Activated CD8-positive, alpha-beta memory T cell treated with anti-CD3 and anti-CD28 coated beads for 36 hours (primary cell): ENCODE results near the gene BMPR2. TPM values are rescaled to one million over a fixed set of nuclear protein-coding genes. Genes with fewer than 3 reads are reported as not detected.
"Not testable (repeated sequence)": the region's sequence is repeated elsewhere in the genome, so short reads cannot be mapped to it uniquely, and the experiment has no call there.

ENCODE experiments used
- CTCF ChIA-PET: fragments of 350-600 bp; sonication (Branson Sonifier 250); formaldehyde crosslinking; loops from one replicate; lab custom pipeline; 2021; ENCODE audit warnings: antibody characterized with exemption; lab: Charles Lee
- POLR2A ChIA-PET: fragments of 350-600 bp; sonication (Branson Sonifier 250); formaldehyde crosslinking; loops from one replicate; lab custom pipeline; 2021; ENCODE audit warnings: antibody characterized with exemption; lab: Charles Lee
- total RNA-seq, 2 experiments: library from RNA; stranded (reverse); gene quantifications; one replicate each; pipeline ENCODE4 v1.2.3, GENCODE V29; 2021

BMPR2 gene
- total RNA-seq, 2 experiments from 2014 or later = 9.3 to 9.4 TPM

- POLR2A ChIA-PET, CTCF ChIA-PET: not testable (repeated sequence)
Measured at GRCh38 chr2:202503276-202503675, 127.1 kb downstream of the BMPR2 start.

- CTCF ChIA-PET = no interaction called here
- POLR2A ChIA-PET = no interaction called here
Measured at GRCh38 chr2:202508686-202509085, 132.6 kb downstream of the BMPR2 start.

- ChIA-PET CTCF (no interaction called here), POLR2A (no interaction called here)
Measured at GRCh38 chr2:202510911-202511310, 134.8 kb downstream of the BMPR2 start.

DNA sequence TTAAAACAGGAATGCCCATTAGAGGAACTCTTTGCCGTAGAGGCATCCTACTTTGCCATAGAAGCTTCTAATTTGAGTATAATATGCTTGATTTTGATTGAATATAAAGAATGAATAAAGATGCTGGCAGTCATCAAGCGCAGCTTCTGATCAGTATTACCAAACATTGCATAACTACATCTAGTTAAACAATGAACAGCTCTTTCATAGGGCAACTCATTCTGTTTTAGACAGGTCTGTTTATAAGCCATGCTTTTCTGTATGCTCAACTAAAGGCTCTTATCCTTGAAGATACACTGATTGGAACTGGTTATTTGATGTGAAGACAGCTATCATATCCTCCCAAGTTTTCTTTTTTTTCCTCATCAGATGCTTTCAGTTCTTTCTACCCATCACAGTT is 136.0 kb downstream of the BMPR2 start:
- CTCF ChIA-PET = no interaction called here

DNA sequence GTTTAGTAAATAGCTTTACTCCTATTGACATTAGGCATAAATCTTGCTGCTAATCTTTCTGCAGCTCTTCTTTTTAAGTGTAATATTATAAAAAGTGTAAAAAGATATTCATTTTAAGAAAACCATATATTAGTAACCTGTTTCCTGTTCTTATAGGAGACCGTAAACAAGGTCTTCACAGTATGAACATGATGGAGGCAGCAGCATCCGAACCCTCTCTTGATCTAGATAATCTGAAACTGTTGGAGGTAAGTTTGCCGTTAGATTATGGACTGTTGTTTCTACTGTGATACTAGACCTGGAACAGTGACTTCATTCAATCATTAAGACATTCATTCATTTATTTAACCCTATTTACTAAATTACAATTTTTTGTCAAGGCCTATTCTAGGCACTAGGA is 138.6 kb downstream of the BMPR2 start:
- ChIA-PET POLR2A (no interaction called here), CTCF (no interaction called here)

More for the DNA sequence above, 136.0 kb downstream of the BMPR2 start:
- POLR2A ChIA-PET = no interaction called here

GRCh38 chr2:202519453-202519852 is 143.3 kb downstream of the BMPR2 start:
- ChIA-PET POLR2A (no interaction called here), CTCF (no interaction called here)

DNA sequence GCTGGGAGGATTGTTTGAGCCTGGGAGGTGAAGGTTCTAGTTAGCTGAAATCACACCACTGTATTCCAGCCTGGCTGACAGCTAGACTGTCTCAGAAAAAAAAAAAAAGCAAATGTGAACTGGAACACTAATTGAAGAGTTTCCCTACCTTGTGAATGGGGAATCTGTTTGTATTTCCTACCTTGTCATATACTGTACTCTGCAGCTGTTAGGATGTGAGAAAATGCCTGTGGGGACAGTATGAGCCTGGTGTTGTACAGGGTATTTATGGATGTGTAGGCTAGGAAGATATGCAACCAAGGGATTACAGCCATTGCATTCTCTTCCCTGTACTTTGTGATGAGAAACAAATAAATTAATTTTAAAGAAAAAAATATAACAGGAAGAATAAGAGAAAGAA is 145.3 kb downstream of the BMPR2 start:
- CTCF ChIA-PET = no interaction called here

DNA sequence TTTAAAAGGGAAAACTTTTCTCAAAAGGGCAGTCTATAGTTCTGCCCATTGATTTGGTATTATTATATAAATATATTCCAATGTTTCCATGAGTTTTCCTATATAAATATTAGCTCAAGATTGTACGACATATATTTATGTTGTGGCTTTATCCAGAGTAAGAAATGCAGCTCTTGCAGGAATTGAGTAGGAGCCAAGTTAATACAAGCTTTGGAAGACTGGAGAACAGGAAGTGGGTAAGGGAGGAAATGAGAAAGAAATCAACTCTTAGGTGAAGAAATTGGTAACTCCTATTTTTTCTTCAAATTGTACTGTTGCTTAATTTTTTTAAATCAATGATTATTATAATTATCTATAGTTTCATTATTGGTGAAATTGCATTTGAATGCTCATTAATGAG is 153.3 kb downstream of the BMPR2 start:
- CTCF ChIA-PET = no interaction called here
- POLR2A ChIA-PET = no interaction called here

More for the DNA sequence above, 145.3 kb downstream of the BMPR2 start:
- POLR2A ChIA-PET = no interaction called here

GRCh38 chr2:202530038-202530437 is 153.9 kb downstream of the BMPR2 start:
- POLR2A ChIA-PET = no interaction called here

DNA sequence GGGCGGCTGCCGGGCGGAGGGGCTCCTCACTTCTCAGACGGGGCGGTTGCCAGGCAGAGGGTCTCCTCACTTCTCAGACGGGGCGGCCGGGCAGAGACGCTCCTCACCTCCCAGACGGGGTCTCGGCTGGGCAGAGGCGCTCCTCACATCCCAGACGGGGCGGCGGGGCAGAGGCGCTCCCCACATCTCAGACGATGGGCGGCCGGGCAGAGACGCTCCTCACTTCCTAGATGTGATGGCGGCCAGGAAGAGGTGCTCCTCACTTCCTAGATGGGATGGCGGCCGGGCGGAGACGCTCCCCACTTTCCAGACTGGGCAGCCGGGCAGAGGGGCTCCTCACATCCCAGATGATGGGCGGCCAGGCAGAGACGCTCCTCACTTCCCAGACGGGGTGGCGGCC is 159.2 kb downstream of the BMPR2 start:
- POLR2A ChIA-PET, CTCF ChIA-PET: not testable (repeated sequence)

More at GRCh38 chr2:202530038-202530437, 153.9 kb downstream of the BMPR2 start:
- CTCF ChIA-PET = no interaction called here

- POLR2A ChIA-PET = no interaction called here
- CTCF ChIA-PET = interaction anchor here (0.7 kb wide), 1 partner anchor 177 kb away, joined by 3 read pairs; no protein-coding TSS in a partner anchor
Measured at GRCh38 chr2:202541137-202541536, 165.0 kb downstream of the BMPR2 start.

DNA sequence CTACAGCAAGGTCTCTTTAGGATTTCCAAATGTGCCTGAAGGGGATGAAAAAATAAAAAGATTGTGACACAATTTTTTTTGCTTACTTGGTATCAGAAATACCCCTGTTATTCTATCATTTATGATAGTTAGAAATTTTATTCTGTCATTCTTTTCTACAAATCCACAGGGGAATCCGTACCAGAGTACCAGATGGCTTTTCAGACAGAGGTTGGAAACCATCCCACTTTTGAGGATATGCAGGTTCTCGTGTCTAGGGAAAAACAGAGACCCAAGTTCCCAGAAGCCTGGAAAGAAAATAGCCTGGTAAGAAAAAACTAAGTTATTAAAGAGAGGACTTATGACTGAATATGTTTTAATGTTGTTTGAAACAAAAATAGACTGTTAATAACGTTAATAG is 166.0 kb downstream of the BMPR2 start:
- ChIA-PET POLR2A (no interaction called here), CTCF (interaction anchor here (0.7 kb wide), 1 partner anchor 176 kb away, joined by 3 read pairs; no protein-coding TSS in a partner anchor)

DNA sequence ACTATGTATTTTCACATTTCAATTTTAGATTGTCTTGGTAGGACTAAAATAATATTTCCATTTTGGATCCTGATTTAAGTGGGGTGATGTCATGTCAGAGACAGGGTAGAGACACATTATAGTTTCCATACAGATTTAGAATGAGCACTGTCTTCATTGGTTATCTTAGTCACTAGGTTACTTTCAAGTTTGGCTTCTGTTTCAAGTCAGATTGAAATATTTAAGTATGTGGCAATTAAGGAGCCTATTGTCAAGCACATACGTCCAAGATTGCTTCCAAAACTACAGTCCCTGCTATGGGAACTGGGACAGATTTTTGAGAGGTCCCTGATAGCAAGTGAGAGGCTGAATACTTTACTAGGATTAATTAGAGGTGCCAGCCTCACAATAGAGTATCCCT is 169.4 kb downstream of the BMPR2 start:
- ChIA-PET POLR2A (no interaction called here), CTCF (no interaction called here)

DNA sequence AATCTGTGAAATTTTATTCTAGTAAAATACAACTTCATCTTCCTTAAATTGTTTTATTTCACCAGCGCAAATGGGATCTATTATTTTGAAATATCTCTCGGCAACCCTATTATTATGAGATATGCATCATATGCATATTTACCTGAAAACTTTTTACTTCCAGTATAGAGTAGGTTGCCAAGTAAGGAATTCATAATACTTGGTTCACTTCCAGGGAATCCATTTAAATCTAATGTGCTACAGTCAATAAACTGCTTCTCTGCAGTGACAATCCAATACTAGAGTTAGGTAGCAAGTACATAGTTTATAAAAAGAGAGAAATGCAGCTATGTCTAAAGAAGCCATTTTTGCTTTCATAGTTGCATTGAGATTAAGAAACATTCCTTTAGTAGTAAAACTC is 169.8 kb downstream of the BMPR2 start:
- CTCF ChIA-PET = no interaction called here
- POLR2A ChIA-PET = no interaction called here

DNA sequence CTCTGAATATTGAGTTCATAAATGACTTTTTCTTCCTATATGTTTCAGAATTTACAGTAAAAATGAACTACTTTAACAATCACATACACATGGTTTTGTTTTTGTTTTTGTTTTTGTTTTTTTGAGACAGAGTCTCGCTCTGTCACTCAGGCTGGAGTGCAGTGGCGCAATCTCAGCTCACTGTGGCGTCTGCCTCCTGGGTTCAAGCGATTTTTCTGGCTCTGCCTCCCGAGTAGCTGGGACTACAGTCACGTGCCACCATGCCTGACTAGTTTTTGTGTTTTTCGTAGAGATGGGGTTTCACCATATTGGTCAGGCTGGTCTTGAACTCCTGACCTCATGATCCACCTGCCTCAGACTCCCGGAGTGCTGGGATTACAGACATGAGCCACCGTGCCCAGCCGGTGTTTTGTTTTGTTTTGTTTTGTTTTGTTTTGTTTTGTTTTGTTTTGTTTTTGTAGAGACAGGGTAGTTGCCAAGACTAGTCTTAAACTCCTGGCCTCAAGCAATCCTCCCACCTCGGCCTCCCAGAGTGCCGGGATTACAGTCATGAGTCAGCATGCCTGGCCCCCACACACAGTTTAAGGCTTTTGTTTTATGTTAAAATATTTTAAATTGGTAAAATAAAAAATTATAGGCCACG is 170.5 kb downstream of the BMPR2 start:
- POLR2A ChIA-PET, CTCF ChIA-PET: not testable (repeated sequence)

DNA sequence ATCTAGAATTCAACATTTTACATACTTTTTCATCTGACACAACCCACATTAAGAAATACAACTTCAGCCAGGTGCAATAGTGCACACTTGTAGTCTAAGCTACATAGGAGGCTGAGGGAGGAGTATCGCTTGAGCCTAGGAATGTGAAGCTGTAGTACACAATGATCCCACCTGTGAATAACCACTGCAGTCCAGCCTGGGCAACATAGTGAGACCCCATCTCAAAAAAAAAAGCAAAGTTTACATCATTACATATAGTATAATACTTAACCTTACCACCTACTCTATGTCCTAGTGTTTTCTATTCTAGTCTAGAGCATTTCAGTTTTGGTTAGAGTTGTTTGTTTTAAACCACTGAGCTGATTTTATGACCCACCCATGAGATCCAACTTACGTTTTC is 172.1 kb downstream of the BMPR2 start:
- POLR2A ChIA-PET = no interaction called here
- CTCF ChIA-PET = interaction anchor here (0.7 kb wide), 1 partner anchor 1321 kb away, joined by 5 read pairs; no protein-coding TSS in a partner anchor

DNA sequence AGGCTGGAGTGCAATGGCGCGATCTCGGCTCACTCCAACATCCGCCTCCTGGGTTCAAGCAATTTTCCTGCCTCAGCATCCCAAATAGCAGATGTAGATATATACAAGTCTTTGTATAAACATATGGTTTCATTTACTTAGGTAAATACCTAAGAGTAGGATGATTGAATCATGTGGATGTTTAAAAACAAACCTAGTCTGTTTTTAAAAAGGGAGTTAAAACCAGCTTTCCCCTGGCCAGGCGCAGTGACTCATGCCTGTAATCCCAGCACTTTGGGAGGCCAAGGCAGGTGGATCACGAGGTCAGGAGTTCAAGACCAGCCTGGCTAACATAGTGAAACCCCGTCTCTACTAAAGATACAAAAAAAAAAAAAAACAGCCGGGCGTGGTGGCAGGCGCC is 174.9 kb downstream of the BMPR2 start:
- POLR2A ChIA-PET = not testable (repeated sequence)
- CTCF ChIA-PET = interaction anchor here (0.6 kb wide), 1 partner anchor 251 kb away, joined by 3 read pairs; no protein-coding TSS in a partner anchor

GRCh38 chr2:202555356-202555755 is 179.2 kb downstream of the BMPR2 start:
- CTCF ChIA-PET = interaction anchor here (0.6 kb wide), 1 partner anchor 339 kb away, joined by 3 read pairs; no protein-coding TSS in a partner anchor
- POLR2A ChIA-PET = no interaction called here

DNA sequence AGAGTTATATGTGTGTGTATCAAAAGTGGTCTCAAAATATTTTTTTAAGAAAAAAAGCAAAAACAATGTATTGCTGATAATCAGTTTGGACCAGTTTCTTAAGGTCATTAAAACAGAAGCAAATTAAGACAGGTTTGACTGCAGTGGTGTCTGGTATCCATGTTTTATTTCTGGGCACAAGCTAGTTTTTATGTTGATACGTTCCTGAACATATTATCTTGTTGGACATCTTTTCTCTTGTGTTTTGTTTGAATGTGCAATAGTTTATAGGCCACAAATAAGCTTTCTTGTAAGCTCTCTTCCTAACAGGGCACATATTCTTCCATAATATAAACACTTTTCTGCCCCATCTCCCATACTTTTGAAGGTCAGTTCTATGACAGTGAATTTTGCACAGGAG is 184.1 kb downstream of the BMPR2 start:
- POLR2A ChIA-PET = no interaction called here

GRCh38 chr2:202564226-202564625 is 188.1 kb downstream of the BMPR2 start:
- ChIA-PET CTCF (no interaction called here), POLR2A (no interaction called here)

More for the DNA sequence above, 184.1 kb downstream of the BMPR2 start:
- CTCF ChIA-PET = no interaction called here

DNA sequence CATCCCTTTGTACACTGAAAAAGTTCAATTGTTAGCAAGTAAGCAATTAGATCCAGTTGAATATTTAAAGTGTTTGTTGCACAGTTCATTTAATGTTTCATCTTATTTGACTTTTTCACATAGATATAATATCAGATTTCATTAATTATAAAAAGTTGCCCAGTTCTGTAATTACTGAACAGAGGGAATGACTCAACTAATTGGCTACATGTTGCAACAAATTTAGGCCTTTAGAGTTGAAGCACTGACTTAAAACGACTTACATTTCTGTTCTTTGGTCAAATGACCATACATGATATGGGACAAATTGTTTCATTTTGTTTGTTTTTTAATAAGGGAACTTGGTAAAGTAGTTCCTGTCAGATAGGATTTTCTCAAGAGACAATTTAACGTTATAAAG is 190.2 kb downstream of the BMPR2 start:
- POLR2A ChIA-PET = no interaction called here
- CTCF ChIA-PET = no interaction called here
